Measurements from ENCODE around the gene CCNQ. TPM values are rescaled to one million over a fixed set of nuclear protein-coding genes. Genes with fewer than 3 reads are reported as not detected.

The CCNQ gene
- total RNA-seq, 1 donor from 2014 or later, result 53.4 TPM

DNA sequence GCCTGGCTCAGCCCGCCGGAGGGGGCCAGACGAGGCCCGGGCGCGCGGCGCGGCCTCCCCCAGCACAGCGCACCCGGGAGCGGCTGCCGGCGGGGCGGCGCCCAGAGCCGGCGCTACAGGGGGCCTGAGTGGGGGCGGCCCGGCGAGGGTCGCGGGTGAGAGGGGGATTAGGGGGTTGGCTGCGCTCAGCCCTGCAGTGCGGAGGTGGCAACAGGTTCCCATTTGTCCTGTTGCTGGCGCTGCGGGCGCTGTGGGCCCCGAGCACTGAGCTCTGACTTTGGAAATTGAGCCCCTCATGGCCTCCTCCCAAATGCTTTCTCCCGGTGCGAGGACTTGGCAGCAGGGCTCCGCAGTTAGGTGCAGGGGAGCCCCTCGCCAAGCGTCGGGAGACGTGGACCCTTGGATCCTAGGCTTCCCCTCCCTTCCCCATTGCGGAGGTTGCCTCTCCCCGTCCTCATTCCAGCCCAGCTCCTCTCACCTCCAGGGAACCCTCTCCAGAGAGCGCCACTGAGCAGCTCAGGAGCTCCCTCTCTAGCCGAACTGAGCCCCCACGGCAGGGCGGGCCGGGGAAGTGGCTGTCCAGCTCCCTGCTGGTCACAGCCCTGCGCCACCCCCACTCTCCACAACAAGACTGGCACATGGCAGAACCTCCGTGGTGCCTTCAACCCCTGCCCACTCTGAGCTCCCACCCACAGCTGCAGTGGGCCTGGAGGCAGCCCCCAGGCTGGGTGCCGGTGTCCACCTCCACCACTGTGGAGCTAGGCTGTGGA is 45.6 kb upstream of the CCNQ start:
- FAIRE-seq, result no peak
- peaks cover 3% of the 10 kb centered on the region for H3K27me3 ChIP-seq (ENCODE audit: control insufficient read depth, insufficient read depth, low read length)
- no peak overlapping the region for H3K4me3 ChIP-seq (ENCODE audit: low read depth, low read length)
- H3K36me3 ChIP-seq (ENCODE audit: control insufficient read depth, insufficient read depth, low read length), result no peaks in the 10 kb centered on the region
- DNase-seq (ENCODE audit: low read depth), result no peak
- TF ChIP-seq, protein P1, sequence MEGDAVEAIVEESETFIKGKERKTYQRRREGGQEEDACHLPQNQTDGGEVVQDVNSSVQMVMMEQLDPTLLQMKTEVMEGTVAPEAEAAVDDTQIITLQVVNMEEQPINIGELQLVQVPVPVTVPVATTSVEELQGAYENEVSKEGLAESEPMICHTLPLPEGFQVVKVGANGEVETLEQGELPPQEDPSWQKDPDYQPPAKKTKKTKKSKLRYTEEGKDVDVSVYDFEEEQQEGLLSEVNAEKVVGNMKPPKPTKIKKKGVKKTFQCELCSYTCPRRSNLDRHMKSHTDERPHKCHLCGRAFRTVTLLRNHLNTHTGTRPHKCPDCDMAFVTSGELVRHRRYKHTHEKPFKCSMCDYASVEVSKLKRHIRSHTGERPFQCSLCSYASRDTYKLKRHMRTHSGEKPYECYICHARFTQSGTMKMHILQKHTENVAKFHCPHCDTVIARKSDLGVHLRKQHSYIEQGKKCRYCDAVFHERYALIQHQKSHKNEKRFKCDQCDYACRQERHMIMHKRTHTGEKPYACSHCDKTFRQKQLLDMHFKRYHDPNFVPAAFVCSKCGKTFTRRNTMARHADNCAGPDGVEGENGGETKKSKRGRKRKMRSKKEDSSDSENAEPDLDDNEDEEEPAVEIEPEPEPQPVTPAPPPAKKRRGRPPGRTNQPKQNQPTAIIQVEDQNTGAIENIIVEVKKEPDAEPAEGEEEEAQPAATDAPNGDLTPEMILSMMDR (IDR thresholded peaks at IDR 0.05; ENCODE audit: insufficient read depth, low read length, severe bottlenecking), result no peak

DNA sequence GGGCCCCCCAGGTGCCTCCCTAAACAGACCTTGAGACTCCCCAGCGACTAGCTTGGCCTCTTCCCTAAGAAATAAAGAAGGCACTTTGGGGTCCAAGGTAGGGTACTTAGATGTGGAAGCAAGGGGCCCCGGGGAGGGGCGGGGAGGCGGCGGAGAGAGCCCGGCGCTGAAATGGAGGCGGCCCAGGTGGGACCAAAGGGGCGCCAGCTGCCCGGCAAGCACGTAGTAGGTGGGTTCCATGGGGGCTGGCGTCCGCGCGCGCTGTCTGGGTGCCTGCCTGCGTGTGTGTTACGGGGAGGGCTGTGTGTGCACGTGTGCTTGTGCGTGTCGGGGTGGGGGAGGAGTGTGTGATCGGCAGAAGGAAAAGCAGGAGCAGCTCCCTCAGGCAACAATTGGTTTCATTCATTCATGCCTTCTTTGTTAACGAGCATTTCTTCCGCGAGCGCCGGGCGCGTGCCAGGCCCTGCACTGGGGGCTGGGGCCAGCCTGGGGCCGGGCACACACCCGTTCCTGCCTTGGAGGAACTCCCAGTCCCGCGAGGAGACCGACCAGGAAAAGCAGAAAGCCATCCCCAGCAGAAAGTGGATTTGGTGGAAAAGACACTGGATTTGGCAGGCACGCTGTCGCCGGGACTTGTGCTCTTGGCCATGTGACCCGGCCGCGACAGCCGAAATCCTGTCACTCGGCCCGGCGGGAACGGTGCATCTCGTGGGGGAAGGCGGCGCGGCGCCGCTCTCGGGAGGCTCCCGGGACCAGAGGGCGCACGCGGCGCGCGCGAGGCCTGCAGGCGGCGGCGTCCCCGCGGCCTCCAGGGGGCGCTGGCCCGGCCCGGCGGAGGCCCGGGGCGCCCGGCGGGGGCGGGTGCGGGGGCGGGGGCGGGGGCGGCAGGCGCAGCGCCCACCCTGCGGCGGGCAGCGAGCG is 44.8 kb upstream of the CCNQ start:
- FAIRE-seq, result no peak
- H3K36me3 ChIP-seq (ENCODE audit: control insufficient read depth, insufficient read depth, low read length), result no peaks in the 10 kb centered on the region
- H3K27me3 ChIP-seq (ENCODE audit: control insufficient read depth, insufficient read depth, low read length), result peaks cover 3% of the 10 kb centered on the region
- no peak for DNase-seq (ENCODE audit: low read depth)
- TF ChIP-seq, protein P1 (IDR thresholded peaks at IDR 0.05; ENCODE audit: insufficient read depth, low read length, severe bottlenecking), result peak; percentile 2
- H3K4me3 ChIP-seq (ENCODE audit: low read depth, low read length), result no peak overlapping the region

DNA sequence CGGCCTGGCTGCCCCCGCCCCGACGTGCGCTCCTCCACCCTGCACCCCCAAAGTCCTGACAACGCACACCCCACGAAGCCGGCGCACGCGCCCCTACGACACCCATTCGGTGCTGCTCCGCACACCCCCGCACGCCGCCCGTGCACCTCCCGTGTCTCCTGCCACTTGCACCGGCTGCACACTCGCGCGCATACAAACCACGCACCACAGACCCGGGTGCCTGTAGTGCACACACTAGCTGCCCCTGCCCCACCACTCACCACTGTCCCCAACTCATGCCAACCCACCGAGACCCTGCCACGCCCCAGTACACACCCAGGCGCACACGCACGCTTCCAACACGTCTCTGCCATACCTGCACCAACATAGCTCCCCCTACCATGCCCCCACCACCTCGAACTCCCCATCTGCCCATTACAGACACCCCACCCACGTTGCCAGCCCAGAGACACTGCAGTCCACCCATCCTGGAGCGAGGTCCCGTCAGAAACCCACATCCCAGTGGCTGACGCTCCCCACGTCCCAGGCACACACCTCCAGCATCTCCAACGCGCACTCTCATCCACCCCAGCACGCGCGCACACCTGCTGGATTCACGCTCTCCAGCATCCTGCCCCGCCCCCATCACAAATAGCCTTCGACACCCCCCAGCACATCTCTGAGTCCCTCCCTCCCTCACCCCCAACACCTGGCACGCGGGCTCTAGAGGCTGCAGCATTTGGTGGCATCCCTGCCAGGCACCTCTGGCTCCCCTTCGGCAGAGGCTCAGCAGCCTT is 43.9 kb upstream of the CCNQ start:
- FAIRE-seq (no peak), DNase-seq (ENCODE audit: low read depth) (no peak)
- Histone ChIP-seq H3K4me3 (ENCODE audit: low read depth, low read length) (no peak overlapping the region), H3K36me3 (ENCODE audit: control insufficient read depth, insufficient read depth, low read length) (no peaks in the 10 kb centered on the region), H3K27me3 (ENCODE audit: control insufficient read depth, insufficient read depth, low read length) (peaks cover 3% of the 10 kb centered on the region)
- TF ChIP-seq, protein P1 (IDR thresholded peaks at IDR 0.05; ENCODE audit: insufficient read depth, low read length, severe bottlenecking), result no peak

DNA sequence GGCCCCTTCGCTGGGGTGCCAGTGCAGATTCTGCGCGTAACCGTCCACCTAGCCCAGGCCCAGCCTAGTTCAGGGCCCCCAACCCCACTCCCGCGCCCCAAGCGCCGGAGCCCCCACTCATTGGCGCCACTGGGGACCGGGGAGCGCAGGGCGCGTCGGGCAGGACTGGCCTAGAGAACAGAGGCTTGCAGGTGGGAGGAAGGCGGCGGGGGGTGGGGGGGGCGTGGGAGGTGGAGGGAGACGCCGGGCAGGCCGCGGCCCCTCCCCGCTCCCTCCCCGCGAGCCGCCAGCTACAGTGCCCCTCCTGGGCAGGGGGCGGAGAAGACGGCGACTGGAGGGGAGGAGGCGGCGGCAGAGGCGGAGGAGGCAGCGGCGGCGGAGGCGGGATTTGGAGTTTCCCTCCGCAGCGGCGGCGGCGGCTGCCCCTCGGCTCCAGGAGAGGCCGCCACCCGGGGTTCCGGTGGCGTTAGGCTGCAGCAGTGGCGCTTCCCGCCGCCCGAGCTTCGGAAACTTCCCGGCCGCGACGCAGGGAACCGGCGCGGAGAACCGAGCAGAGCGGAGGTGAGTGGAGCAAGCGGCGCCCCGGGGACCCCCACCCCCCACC is 43.2 kb upstream of the CCNQ start:
- FAIRE-seq (no peak), DNase-seq (ENCODE audit: low read depth) (no peak)
- Histone ChIP-seq H3K4me3 (ENCODE audit: low read depth, low read length) (no peak overlapping the region), H3K27me3 (ENCODE audit: control insufficient read depth, insufficient read depth, low read length) (peaks cover 3% of the 10 kb centered on the region), H3K36me3 (ENCODE audit: control insufficient read depth, insufficient read depth, low read length) (no peaks in the 10 kb centered on the region)
- TF ChIP-seq, protein P1 (IDR thresholded peaks at IDR 0.05; ENCODE audit: insufficient read depth, low read length, severe bottlenecking), result no peak

DNA sequence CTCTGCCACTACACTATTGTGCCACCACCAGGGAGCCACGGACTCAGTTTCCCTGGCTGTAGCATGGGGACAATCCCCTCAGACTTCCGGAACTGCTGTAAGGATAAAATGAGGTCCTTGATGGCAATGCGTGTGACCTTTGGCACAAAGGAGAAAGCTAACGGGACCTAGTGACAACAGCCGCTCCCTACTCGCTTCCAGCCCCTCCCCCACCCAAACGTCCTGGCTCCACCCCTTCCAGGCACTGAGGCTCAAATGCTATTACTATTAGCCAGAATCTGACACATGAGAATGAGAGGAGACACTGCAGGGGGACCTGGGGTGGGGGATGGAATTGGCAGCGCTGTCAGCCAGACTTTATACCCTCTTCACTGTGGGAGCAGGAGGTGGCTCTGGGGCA is 42.7 kb upstream of the CCNQ start:
- no peak overlapping the region for H3K4me3 ChIP-seq (ENCODE audit: low read depth, low read length)
- H3K36me3 ChIP-seq (ENCODE audit: control insufficient read depth, insufficient read depth, low read length), result no peaks in the 10 kb centered on the region
- TF ChIP-seq, protein P1 (IDR thresholded peaks at IDR 0.05; ENCODE audit: insufficient read depth, low read length, severe bottlenecking), result no peak
- no peak for DNase-seq (ENCODE audit: low read depth)
- H3K27me3 ChIP-seq (ENCODE audit: control insufficient read depth, insufficient read depth, low read length), result peaks cover 3% of the 10 kb centered on the region
- no peak for FAIRE-seq

Measured in bronchial epithelial cell (primary cell).